Measurements from ENCODE around the gene CCDC24.

DNA sequence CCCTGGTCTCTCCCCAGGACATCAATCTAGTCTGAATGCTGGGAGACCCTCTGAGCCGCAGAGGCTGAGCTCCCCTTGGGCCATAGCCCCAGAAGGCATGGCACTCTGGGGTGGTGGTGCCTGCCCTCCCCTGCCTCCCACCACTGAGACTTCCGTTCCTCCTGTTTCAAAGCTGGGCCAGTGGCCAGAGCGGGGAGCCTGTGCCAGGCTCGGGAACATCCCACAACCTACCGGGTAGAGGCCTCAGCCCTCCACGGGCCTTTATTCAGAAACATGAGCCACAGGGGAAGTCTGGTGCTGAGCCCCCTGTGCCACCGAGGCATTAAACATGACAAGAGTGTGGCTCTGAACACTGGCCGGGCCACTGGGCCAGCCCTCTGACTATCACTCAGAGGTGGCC lies 8.1 kb downstream of the CCDC24 start:
- no peak for TF ChIP-seq POLR2A (IDR thresholded peaks at IDR 0.05; ENCODE audit: low read depth, low read length)
- no peak for TF ChIP-seq POLR2AphosphoS5 (IDR thresholded peaks at IDR 0.05; ENCODE audit: insufficient read depth, low read depth, low read length)
- TF ChIP-seq, protein P1, sequence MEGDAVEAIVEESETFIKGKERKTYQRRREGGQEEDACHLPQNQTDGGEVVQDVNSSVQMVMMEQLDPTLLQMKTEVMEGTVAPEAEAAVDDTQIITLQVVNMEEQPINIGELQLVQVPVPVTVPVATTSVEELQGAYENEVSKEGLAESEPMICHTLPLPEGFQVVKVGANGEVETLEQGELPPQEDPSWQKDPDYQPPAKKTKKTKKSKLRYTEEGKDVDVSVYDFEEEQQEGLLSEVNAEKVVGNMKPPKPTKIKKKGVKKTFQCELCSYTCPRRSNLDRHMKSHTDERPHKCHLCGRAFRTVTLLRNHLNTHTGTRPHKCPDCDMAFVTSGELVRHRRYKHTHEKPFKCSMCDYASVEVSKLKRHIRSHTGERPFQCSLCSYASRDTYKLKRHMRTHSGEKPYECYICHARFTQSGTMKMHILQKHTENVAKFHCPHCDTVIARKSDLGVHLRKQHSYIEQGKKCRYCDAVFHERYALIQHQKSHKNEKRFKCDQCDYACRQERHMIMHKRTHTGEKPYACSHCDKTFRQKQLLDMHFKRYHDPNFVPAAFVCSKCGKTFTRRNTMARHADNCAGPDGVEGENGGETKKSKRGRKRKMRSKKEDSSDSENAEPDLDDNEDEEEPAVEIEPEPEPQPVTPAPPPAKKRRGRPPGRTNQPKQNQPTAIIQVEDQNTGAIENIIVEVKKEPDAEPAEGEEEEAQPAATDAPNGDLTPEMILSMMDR (IDR thresholded peaks at IDR 0.05; ENCODE audit: extremely low read depth in 1 of 2, insufficient read depth in 1 of 2, low read depth in 1 of 2, low read length in 2 of 2), result no peak

Measured in endothelial cell of umbilical vein (primary cell).